GM19397 (cell line): Measurements from ENCODE around the gene TRIM2.
"Not testable (repeated sequence)": the region's sequence is repeated elsewhere in the genome, so short reads cannot be mapped to it uniquely, and the experiment has no call there.

Experiments
- ATAC-seq: cut with Tn5 transposase; IDR thresholded peaks from one replicate; pipeline ENCODE4 v1.9.1; 2021; ENCODE audit warnings: mild to moderate bottlenecking, moderate library complexity; ENCODE audit not compliant: unreplicated experiment

Gene TRIM2

DNA sequence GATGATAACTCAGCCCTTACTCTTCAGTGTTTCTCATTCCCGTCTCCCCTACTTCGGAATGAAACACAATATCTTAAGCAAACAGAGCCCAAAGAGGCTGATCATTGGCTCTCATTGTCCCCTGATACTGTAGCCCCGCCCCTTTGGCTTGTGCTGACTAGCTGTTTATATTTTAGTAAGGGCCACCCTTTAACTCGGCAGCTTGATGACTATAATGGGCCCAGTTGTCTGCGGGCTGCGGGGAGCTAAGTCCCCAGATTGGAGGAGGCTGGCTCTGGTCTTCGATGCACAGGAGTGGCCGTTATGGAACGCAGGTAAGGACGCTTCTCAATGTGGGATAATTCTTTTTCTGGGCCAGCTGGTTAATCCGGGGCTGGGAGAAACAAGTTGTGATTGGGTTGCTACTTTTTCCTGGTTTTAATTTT lies at the start of gene TRIM2:
Gene TRIM2, plus strand, starts transcription at position 197 of the 425 bp plus-strand sequence. Its CDS starts 88 bp downstream, at position 285.
- no peak for ATAC-seq

DNA sequence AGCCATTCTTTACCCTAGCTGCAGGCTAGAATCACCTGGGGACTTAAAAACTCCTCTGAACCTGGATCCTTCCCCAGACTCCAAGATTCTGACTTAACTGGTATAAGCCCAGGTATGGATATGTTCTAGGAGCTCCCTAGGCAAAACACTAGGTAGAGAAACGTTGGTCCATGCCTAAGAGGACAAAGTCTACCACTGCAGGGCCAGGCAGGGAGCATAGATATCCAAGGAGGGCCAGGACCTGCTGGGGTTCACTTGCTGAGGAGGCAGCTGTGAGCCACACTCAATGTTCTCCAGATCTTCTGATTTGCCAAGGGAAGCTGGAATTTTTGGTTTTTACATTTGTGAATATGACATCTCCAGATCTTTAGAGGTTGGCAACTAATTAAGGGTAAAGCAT lies 48.6 kb upstream of the TRIM2 start:
- no peak for ATAC-seq

DNA sequence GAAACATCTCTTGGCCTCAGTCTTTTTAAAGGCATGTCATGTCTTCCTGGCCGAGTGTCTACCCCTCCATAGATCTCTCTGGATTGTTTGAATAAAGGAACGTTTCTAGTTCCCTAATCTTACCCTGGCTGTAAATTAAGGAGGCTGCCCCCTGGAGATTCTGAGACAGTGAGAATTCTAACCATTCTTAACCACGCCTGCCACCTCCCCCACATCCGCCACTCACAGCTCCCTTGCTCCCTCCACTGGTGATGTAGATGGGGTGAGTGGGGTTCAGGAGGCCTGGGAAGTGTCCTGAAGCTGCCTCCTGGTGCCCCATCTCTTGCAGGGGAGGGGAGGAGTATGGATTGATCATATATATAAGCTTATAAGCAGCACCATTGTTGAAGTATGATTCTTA lies 48.0 kb upstream of the TRIM2 start:
- no peak for ATAC-seq

DNA sequence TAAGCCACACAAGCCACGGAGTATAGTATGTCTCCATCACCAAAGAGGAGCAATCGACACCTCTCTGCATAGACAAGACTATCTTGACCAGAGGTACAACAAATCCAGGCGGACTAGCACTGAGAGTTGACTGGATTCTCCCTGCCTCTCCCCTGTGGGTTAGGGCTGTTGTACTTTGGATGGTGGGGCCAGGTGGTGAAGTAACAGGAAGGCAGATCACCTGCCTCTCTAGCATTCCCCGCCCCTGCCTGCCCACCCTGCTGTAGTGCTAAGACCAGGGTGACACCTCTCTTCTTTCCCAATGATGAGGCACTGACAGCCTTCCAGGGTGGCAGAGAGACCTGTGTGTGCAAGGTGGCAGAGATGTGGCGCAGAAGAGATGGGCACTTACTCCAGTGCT lies 47.5 kb upstream of the TRIM2 start:
- no peak for ATAC-seq

DNA sequence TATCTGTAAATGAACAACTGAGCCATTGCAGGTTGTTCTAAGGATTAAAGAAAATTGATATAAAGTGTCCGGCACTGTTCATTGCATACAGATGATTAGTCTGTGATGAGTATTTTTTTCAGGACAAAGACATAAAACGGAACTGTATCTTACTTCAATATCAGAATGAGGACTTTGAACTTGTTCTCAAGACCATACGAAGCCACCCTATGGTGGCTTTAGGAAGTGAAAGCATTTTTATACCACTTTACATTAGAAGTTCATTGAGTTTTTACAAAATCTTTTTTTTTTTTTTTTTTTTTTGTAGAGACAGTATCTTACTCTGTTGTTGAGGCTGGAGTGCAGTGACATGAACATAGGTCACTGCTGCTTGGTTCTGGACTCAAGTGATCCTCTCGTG lies 45.2 kb upstream of the TRIM2 start:
- no peak for ATAC-seq

DNA sequence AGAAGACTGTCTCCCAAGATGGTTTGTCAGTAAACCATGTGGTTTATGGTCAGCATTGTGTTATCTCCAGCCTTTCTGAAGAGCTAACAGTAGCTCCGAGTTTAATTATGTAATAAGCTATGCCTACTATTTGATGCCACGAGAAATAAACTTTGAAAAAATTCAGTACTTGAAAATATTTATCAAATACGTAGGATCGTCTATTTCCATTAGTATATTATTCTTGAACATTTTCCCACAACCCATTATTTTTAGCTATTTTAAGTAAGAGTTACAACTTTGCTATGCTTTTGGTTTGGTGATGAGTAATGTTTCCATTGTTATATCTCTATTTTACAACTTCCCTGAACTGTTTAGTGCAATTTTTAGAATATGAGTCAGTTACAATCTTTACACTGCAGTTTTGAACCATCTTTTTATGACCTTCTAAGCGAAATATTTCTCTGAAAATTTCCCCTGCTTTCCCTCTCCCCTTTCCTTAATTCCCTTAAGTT lies 44.5 kb upstream of the TRIM2 start:
- no peak for ATAC-seq

DNA sequence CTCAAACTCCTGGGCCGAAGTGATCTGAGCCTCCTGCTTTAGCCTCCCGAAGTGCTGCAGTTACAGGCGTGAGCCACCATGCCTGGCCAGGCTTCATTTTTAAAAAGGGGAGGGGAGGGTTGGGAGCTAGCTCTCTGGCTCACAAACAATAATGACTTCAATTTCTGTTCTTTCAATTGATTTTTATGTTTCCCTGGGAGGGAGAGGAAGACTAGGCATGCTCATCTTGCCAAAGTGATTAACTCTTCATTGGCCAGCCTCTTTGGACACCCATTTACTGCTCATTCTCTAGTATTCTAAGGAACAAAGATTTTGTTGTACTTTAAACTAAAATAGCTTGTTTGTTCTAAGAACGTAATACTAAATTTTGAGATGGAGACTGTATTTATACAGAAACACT lies 43.4 kb upstream of the TRIM2 start:
- ATAC-seq = no peak

DNA sequence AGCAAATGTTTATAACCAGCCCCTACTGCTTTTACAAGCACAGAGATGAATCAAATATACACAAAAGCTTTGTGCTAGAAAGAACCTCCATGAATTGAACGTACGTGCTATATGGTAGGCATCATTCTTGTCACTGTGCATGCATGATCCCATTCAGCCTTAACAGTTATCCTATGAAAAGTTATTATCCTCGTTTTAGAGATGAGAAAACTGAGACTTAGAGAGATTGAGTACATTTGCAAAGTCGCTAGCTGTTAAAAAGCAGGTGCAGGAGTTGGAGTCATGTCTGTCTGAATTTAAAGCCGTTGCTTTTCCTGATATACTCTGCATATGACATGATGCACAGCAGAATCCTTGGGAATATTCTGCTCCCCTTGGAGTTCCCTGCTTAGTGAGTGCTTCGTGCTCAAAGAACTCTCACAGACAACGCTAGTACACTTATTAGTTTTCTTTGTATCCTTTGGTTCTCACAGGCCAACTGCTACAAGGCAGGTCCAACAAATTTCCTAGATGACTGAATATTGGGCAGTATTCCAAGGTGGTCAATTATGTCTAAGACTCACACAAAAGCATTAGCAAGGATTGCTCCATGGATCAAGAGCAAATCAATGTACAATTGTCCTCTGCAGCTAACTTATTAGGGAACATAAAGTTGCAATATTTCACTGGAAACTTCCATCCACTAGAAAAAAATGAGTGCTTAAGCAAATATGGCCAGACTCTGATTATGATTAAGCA lies 42.8 kb upstream of the TRIM2 start:
- no peak for ATAC-seq

DNA sequence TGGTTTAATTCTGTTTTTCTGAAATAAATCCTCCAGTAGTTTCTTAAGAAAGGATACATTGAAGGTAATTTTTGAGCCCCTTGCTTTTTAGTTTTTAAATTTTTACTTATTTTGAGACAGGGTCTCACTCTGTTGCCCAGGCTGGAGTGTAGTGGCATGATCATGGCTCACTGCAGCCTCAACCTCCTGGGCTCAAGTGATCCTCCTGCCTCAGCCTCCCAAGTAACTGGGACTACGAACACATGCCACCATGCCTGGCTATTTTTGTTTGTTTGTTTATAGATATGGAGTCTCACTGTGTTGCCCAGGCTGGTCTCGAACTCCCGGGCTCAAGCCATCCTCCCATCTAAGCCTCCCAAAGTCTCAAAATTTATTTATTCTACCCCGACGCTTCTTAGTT lies 39.0 kb upstream of the TRIM2 start:
- ATAC-seq = not testable (repeated sequence)

DNA sequence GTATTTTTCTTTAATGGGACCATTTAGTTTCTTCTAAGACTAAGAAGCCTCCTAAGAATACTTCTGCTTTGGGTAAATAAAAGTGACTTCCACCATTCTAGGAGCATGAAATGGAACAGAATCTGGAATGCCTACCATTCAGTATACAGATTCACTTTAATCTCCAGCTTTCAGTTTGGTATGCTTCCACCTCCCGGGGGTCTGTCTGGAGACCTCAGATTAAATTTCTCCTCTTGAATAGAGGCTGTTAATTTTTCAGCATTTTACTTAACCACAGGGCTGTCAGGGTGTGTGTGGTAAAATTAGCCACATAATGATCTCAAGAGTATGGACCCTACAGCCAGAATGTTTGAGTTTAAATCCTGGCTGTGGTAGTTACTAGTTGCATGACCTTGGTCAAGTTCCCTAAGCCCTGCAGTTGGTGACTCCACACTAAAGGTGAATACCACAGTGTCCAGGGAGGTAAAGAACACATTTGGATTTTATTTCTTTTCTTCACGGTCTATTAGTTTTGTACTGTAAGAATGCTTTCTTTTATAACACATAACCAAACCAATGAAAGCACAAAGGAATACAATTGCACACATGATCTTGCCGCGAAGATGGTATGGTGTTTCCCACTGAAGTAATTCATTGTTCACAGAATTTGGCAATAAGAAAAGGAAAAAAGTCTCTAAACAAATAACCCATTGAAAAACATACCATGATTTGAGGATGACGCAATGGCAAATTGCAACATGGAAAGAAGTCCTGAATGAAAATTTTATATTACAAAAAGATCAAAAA lies 37.3 kb upstream of the TRIM2 start:
- ATAC-seq = no peak

DNA sequence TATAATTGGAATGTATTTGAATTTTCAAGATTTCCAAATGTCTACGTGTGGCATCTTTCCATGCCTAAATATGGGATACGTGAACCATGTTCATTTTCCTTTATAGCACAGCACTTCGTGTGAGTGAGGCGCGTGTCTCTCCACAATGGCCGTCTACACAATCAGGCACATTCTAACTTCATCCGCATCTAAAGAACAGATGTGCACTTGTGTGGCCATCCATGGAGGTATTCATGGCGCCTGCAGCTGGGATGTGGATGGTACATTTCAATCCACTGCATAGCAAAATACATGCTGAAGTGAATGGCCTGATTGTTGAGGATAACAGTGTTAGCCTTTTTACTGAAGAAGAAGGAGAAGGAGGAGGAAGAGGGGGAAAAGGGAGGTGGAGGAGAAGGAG lies 34.5 kb upstream of the TRIM2 start:
- no peak for ATAC-seq

DNA sequence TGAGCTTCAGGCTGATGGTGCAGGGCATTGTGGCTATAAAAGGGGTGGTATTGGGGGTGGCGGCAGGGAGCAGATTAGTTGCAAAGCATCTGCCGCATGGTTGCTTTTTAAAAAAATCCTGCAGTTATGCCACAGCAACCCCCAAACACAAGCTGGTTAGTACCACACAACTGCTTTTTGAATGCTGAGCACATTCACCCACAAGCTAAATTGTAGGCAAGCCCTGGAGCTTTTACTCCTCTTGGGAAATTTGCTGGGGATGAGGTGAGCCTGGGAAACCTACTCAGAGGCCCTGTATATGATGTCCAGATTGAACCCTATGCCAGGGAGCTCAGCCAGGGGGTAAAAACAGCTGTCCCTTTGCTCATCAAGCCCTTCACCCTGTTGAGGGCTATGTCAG lies 33.8 kb upstream of the TRIM2 start:
- no peak for ATAC-seq

DNA sequence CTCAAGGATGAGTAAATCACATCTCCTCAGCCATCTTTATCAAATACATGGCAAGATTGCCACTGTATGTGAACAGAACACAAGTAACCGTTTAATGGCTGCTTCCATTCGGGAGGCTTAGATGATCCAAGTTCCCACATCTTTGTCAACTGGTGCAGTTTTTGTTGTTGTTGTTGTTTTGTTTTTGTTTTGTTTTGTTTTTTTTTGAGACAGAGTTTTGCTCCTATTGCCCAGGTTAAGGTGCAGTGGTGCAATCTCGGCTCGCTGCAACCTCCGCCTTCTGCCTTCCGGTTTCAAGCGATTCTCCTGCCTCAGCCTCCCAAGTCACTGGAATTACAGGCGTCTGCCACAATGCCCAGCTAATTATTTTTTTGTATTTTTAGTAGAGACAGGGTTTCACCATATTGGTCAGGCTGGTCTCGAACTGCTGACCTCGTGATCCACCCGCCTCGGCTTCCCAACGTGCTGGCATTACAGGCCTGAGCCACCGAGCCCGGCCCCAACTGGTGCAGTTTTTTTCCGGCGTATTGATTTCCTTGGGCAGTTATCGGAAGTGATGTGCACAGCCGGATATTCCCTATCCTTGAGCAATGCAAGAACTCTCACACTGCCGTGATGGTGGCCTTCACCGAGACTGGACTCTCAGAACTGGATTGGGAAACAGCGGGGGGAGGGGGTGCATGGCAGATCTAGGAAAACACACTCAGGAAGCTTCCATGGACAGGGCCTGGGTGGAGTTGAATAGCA lies 29.2 kb upstream of the TRIM2 start:
- no peak for ATAC-seq

DNA sequence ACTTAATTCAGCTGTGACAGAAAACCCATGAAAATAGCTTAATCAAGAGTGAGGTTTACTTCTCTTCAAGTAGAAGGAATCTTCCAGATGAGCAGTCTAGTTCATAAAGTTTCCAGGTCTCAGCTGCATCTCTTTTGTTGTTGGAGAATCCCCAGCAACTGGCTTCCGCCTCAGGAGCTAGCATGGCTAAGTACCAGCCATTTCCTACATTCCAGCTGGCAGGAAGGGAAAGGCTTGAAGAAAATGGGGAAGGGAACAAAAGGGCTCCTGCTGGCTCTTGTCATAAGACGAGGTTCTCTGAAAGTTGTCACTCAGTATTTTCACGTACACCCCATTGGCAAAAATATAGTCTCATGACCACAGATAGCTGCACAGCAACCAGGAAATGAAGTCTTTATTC lies 27.3 kb upstream of the TRIM2 start:
- no peak for ATAC-seq

DNA sequence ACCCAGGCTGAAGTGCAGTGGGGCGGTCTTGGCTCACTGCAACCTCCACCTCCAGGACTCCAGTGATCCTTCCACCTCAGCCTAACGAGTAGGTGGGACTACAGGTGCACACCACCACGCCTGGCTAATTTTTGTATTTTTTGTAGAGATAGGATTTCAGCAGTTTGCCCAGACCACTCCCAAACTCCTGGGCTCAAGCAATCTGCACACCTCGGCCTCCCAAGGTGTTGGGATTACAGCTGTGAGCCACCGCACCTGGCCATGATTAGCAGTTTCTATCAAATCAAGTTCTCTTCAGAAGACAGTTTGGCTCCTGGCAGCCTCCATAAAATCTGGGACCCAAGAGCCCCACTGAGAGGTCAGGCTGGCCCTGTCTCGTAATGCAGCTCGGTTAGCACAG lies 26.4 kb upstream of the TRIM2 start:
- no peak for ATAC-seq

DNA sequence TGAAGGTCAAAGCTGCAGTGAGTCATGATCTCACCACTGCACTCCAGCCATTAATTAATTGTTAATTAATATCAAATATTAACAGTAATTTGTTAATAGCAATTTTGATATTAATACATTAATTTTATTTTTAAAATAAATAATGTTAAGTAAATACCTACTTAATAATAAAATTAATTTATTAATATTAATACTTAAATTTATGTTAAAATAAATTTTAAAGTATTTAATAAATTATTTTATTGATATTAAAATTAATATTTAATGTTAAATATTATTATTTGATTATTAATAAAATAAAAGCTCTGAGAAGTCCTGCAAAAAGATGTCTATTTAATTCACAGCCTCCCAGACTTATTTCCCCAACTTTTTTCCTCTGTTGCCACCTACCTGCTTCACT lies 25.1 kb upstream of the TRIM2 start:
- ATAC-seq = no peak

DNA sequence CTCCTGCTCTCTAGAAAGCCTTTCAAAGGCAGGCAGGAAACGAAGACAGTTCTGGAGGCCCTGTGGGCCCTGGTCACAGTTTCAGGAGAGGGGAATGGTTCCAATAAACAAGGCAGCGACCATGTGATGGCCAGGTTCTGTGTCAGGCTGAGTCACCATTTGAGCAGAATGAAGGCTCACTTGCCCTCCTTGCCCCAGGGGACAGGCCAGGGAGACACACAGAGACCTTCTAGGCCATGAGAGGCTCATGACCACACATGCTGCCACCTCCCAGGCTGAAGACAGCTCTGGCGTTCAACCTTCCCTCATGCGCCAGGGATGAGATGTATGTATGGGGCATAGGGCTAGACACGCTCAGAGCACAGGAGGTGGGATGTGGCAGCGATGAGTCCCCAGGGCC lies 22.9 kb upstream of the TRIM2 start:
- ATAC-seq = no peak

DNA sequence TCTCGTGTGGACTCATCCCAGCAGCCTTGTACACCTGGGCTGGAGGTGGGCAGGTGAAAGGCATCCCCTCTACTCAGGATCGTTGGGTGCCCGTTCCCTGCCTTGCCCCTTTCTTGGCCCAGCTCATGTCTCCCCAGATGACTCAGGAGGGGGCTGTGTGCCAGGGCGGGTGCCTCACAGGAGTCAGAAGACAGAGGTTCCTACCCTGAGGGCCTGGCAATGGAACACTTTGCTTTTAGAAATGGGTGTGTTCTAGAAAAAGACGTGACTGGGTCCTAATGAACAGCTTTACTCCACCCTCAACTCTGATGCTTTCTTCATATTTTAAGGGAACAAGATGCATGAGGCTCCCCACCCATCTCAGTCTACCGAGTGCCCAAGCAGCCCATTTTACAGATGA lies 22.5 kb upstream of the TRIM2 start:
- ATAC-seq = no peak

DNA sequence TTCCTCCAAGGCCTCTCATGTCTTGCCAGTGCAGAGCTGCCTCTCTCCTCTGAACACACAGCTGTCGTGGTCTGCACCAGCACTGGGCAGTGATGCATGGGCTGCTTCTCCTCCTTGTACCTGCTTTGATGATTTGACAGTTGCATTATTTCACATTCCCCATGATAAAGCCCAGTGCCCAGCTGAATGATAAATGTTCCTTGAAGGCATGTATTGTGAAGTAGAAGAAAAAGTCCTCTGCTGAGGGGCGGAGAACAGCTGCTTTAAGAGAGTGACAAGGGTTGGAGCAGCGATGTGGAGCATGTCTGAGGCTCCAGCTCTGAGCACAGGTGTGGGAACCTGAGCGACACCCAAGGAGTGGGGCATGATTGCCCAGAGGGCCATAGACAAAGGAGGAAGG lies 21.1 kb upstream of the TRIM2 start:
- ATAC-seq = no peak

DNA sequence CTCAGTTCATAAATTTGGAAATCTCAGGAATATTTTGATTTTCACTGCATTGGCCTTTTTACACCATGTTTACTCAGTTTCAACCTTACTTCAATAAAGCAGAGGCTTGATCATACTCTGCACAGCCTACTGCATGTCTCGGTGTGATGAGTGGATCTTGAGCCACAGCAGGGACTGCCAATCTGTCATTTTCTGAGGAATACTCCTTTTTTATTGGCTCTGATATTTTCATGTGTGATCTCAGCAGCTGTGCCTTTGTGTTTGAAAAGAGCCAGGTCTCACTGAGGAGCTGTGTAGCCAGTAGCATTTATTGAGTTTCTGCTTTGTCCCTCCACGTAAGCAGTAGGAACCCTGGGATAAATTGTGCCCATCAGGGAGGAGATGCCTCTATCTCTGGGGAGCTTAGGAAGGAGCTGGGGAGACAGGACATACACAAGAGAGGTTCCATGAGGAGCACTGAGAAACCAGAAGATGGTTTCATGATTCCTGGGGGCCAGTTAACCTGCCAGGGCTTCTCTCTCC lies 18.9 kb upstream of the TRIM2 start:
- ATAC-seq = no peak

DNA sequence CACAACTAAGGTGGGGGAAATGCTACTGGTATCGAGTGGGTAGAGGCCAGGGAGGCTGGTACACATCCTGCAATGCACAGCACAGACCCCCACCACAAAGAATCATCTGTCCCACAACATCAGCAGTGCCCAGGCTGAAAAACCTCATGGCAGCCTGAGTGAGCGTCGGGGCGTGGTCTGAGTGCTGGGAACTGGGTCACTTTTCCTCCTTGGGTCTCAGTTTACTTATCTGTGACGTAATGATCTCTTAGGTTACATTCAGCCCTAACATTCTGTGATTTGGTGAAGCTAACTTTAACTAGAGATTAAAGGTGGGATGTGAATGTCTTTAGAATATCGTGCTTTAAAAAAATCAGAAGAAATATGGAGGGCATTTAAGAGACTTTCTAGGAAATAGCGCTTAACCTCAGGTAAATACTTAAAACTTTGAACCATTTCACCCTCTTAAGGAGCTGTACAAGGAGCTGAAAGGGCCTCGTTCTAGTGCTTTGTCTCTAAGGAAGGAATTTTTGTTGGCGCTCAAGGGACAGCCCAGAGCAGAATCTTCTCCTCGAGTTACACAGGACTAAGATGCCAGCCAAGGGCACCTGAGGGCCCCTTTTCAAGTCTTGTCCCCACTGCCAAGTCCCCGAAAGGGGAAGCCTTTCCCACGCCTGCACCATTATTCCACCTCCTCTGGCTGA lies 18.1 kb upstream of the TRIM2 start:
- no peak for ATAC-seq
